T-helper 2 cell (primary cell): ENCODE results near the gene BANF1.
"Not testable (repeated sequence)": the region's sequence is repeated elsewhere in the genome, so short reads cannot be mapped to it uniquely, and the experiment has no call there.

ENCODE experiments used
- DNase-seq, 5 experiments: peaks; one replicate each; pipeline versions ENCODE4 v3.0.0 to v3.0.0-alpha.2; 2012 to 2022

The BANF1 gene

DNA sequence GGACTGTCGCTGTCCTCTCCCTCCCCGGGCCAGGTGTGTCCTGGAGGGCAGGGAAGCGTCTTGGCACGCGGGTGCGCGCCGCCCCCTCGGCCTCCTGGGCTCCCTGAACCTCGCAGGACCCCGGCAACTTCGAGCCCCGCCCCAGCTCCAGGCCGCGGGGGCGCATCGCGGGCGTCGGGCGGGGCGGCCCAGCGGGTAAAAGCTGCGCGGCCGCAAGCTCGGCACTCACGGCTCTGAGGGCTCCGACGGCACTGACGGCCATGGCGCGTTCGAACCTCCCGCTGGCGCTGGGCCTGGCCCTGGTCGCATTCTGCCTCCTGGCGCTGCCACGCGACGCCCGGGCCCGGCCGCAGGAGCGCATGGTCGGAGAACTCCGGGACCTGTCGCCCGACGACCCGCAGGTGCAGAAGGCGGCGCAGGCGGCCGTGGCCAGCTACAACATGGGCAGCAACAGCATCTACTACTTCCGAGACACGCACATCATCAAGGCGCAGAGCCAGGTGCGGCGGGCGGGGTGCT is 9.5 kb downstream of the BANF1 start, which contains the start of gene CST6:
Gene CST6 (plus strand): TSS at position 224 of the 519 bp plus-strand sequence. CDS start 37 bp downstream, at position 261.
- DNase-seq = no peak

DNA sequence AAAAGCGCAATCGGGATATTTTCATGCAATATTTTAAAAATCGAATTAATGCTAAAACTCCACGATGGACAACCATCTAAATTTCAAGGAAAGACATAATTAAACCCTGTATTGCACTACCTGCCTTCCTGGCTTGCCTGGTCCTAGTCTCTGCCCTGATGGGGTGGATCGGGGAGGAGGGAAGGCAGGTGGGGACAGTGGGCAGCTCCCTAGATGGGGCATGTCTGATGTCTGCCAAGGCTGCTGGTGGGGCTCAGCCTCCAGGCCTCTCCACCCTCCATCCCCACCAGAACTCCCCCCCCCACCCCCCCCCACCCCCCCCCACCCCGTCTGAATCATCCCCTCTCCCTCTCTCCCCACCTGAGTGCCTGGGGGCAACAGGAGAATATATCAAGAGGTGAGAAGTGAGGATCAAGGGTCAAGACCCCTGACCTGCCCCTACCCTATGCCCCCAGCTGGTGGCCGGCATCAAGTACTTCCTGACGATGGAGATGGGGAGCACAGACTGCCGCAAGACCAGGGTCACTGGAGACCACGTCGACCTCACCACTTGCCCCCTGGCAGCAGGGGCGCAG is 10.2 kb downstream of the BANF1 start:
- no peak for DNase-seq

DNA sequence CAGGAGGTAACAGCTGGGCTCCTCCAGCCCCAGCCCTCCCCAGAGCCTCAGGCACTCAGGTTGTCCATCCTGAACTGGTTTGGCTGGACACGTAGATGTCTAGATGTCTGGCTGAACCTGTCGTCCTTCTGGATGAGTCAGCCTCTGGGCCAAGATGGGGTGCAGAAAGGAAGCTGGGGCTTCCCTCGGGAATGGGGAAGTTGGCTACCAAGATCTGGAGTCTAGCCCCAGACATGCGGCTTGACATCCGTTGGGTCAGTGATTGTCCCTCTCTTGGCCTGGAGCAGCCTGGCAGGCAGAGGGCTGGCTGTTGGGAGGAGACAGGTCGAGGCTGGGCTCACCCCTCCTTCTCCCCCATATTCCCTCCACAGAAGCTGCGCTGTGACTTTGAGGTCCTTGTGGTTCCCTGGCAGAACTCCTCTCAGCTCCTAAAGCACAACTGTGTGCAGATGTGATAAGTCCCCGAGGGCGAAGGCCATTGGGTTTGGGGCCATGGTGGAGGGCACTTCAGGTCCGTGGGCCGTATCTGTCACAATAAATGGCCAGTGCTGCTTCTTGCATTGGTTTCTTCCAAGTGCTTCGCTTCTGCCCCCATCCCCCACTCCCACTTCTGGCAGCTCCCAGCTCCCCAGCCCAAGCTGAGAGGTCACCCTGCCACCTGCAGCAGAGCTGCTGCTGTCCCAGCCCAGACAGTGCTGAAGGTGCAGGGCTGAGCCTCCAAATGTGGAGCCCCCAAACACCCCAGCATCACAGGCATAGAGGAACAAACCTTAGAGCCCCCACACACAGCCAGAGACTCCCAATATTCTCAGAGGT is 10.9 kb downstream of the BANF1 start:
- no peak for DNase-seq

DNA sequence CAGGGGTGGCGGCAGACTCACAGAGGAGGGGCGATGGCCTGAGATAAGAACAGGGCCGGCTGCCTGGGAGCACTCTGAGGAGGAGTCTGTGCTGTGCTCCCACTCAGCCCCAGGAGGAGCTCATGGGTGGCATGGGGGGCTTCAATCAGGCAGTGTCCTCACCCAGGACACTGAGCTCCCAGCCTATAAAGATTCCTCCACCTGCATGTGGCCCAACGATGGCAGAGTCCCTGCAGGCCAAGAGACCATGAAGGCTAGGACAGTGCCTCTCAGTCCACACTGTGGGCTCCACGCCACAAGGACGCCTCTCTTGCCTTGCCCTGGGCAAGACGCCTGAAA is 11.4 kb downstream of the BANF1 start:
- no peak for DNase-seq

DNA sequence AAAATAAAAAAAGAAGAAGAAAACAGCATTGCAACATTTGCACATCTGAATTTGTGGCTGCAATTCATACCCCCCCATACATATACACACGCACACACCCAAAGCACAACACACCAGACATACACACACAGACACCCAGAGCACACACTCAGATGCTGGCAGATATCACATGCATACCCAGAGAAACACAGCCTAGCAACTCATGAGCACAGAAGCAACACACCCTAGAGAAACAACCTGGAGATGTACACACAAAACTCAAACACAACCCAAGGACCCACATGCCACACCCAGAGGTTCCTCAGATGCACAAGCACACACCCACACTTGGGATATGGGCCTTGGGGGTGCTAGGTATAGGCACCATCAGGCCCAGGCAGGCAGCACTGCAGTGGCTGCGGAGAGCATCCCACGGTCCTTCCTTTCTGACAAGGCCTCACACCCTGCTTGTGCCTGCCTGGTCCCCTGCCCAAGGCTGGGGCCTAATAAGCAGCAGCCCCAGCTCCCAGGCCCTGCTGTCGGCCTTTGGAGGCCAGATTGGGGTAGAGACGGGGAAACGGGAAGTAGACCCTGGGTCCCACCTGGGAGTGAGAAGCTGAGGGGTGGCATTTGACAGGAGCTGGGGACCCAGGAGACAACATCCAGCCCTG is 12.6 kb downstream of the BANF1 start:
- no peak for DNase-seq

DNA sequence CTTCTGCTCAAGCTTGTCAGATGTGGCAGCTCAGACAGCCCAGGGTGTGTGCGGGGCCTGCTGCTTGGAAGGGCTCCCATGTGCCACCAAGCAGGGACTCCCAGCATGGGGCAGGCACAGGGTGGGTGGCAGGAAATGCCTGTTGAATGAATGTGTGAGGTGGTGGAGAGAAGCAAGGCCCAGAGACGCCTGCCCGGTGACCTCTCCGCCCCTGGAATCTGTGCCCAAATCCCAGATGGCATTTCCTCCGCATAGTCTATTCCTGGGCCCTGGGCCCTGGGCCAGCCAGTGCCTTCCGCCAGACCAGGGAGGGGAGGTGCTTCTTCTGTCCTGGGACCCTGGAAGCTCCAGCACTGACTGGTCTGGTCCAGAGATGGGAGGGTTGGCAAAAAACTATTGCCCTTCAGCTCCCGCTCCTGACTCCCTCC is 13.2 kb downstream of the BANF1 start:
- no peak for DNase-seq

DNA sequence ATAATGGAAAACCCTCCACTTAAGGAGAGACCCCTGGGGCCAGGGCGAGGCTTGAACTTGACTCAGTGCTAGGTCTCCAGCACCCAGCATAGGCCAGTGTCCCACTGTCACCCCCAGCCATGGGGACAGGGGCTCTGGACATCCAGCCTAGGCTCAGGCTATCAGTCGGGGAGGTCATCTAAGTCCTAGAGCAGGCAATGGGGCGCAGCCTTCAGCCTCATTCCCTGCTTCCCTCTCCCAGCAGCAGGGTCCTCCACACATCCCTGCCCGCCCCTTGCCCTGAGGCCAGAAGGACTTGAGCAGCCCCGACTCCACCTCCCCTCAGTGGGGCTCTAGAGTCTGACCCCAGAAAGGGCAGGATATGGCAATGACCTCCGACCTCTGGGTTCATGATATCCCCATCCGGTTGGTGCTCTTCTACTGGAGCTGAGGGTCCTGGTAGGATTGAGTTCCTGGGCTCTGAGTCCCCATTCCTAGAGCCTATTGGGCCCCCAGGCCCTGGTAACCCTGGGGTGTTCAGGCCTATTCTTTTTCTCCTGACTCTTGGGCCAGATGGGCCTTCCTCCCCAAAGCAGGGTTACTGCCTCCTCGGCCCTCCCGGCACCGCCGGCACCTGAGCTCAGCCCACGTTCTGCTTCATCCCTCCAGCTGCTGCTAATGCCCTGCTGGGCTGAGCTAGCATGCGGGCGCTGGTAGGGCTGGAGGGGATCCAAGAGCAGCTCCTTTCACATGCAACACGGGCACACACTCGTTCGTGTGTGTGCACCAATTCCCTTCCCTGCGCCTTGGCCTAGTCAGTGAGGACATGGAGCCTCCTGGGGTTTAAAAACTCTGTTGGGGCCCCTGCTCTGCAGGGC is 13.9 kb downstream of the BANF1 start:
- no peak for DNase-seq

DNA sequence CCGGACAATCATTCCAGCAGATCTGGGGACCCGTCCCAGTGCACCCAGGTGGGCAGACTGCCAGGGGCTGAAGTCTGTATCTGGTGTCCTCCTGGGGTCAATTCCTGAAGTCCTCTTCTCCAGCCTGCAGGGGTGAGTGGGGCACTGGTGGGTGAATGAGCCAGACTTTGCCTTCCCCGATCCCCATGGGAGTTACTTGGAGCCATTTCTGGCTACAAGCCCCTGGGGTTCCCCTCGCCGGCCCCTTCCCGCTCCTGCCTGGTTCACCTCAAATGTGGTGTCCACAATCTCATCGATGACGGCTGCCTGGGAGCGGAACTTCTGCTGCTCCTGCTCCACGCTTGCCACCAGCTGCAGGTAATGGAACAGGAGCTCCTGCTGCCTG is 14.5 kb downstream of the BANF1 start:
- DNase-seq = no peak

DNA sequence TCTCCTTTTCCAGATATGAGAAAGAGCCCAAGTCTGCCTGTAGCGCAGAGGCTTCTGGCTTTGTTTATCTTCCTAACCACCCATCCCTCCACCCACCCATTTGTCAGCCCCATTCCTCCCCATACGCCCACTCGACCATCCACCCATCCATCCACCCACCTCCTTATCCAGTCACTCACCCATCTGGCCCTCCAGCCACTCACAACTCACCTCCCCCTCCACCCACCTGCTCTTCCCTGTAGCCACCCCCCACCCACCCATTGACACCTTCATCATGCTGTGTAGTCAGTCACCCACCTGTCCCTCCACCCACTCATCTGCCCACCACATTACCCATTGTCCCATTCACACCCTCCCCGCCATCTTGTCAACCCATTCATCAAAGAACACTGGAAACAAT is 15.0 kb downstream of the BANF1 start:
- DNase-seq = no peak

DNA sequence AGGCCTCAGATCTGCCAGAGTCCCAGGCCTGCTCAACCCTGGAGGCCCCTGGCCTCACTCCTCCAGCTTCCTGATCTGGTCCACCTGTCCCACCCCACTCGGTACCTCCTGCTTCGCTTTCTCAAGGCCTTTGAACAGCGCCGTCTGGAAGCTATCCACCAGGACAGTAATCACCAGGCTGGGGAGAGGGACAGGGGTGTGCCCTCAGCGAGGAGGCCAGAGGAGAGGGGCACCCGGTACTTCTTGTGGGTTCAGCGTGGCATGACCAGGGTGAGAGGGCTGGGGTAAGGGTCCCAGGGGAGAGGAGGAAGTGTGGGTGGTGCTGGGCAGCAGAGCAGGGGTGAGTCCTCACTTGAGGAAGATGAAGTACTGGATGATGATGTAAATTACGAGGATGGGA is 17.9 kb downstream of the BANF1 start:
- no peak for DNase-seq

DNA sequence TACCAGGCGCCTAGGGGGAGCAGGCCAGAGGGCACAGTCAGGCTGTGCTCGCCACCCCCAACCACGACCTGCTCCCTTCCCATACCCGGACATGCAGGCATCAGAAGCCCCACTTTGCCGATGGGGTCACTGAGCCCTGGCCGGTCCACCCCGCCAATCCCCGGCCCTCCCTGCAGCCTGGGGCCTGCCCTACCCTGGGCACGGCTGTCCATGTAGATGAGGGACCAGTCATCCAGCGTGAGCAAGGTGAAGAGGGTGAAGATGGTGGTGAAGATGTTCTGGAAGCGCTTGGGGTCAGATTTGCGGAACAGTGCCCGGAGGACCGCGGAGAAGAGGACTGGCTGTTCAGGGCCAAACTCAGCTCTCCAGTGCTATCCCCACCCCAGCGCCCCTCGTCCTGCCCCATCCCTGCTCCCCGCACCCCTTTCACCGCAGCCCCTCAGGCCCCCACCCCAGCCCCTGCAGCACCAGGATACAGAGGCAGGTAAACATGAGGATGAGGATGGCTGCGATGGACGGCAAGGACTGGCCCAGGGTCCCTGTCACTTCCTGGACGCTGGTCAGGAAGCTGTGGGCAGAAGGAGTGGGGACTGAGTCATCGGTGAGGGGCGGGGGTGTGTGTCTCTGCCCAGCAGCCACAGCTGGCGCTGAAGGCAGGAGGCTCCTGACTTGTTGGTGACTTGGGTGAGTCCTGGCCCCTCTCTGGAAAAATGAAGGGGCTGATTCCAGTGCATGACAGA is 18.5 kb downstream of the BANF1 start:
- no peak for DNase-seq

DNA sequence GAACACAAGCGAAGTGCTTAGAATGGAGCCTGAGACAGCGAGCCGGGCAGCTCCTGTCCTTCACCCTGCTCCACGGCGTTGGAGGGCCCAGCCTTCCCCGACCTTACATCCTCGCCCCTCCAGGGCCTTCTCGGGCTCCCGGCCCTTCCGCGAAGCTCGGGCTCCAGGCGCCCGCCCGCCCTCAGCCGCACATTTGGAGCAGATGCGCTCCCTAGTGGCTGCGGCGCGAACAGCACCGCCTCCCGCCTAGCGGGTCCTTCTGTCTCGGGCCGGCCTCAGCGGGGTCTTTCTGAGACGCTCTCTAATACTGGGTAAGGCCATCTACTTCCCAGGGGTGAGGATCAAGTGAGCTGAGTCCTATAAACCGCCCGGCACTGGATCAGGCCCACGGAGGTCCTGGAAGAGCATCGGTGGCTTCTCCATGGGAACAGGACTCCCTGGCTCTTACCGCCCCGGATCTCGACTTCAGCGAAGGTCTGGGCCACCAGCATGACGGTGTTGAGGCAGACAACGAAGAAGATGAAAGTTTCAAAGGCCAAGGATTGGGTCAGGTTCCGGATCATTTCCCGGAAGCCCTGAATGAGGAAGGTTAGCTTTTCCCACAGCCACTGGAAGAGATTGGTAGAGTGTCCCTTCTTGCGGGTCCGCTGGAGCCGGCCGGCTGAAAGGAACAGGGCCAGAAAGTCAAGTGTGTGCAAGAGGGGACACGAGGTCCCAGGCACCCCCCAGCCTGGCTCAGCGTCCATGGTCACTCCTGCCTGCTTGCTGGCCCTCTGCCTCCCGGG is 20.3 kb downstream of the BANF1 start:
- DNase-seq = peak; percentile 49 to 78 (median 66)

DNA sequence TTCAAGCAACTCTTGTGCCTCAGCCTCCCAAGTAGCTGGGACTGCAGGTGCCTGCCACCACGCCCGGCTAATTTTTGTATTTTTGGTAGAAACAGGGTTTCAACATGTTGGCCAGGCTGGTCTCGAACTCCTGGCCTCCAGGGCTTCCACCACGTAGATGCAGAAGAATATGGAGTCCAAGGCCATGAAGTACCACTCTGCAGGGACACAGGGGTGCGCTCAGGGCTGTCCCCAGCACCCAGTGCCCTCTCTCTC is 20.8 kb downstream of the BANF1 start:
- not testable (repeated sequence) for DNase-seq

DNA sequence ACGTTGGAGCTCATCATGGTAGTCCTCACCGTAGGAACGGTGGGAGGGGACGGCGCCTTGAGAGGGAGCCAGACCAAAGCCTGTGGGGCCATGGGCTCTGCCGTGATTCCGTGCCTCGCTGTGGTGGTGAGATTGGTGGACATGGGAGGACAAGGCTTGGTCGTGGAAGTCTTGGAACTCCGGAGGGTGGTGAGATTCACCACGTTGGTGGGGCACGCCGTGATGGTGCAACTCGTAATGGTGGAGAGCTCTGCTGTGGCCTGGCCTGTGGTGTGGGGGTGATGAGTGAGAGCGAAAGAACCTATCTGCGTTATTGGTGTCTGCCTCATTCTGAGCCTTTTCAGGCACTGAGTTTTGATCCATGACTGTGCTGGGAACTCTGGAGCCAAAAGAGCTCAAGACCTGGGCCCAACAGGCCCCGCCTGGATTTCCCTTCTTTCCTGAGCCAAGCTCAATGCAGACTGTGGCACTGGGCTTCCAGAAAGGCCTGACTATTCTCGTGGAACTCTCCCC is 23.8 kb downstream of the BANF1 start, which contains the start of gene CATSPER1:
Gene CATSPER1 (minus strand): TSS at position 463 of the 513 bp plus-strand sequence. CDS start 100 bp downstream, at position 363.
- no peak for DNase-seq

DNA sequence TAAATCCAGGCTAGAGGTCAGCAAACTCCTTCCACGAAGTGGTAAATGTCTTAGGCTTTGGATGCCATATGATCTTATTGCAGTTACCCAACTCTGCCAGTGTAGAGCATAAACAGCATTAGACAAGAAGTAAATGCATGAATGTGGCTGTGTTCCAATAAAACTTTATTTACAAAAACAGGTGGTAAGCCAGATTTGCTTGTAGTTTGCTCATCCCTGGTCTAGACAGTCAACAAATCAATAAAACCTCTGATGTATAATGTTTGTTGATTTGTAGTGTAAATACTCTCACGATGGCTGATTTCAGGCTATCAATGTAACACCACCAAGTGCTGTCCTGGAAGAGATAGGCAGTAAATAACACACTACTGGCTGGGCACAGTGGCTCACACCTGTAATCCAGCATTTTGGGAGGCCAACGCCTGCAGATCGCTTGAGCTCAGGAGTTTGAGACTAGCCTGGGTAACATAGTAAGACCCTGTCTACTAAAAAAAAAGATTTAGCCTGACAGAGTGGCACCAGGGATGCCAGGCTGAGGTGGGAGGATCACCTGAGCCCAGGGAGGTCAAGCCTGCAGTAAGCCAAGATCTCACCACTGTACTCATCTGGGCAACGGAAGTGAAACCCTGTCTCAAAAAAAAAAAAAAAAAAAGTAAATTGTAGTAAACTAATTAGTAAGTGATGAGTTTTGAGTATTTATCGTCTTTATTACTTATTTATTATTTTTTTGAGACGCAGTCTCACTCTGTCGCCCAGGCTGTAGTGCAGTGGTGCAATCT is 30.8 kb downstream of the BANF1 start:
- no peak for DNase-seq

DNA sequence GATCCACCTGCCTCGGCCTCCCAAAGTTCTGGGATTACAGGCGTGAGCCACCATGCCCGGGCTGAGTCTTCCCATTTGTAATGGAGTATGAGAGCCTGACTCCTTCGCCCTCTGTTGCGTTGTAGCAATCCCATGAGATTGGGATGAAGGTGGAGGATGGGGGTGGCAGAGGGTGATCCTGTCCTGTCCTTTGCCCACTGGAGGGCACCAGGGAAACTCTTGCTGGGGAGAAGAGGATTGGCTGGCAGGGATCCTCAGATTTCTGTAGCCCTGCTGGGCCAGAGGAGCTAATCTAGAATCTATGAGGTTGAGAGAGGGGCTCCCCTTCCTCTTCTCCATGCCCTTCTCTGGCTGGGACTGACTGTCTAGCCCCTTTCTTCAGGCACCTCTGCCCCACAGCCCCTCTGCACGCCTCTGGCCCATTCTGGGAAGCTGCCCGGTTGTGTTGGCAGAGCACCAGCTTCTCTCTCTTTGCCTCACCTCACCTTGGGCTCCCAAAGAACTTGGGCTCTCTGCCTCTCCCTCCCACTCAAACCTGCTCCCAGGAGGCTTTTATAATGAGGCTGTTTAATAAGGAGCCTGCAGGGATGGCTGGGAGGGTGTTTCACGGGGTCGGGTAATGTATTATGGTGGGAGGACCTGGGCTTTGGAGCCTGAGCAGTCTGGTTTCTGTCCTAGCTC is 33.5 kb downstream of the BANF1 start:
- no peak for DNase-seq

DNA sequence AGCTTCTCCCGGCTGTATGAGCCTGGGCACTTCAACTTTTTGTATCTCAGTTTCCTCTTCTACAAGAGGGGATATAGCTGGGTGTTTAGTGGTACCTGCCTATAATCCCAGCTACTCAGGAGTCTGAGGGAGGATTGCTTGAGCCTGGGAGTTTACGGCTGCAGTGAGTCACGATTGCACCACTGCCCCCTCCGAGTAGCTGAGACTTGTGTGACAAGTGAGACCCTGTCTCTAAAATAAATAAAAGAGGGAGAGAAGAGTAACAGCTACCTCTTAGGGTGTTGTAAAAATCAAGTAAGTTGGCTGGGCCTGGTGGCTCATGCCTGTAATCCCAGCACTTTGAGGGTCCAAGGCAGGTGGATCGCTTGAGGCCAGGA is 34.0 kb downstream of the BANF1 start:
- no peak for DNase-seq

DNA sequence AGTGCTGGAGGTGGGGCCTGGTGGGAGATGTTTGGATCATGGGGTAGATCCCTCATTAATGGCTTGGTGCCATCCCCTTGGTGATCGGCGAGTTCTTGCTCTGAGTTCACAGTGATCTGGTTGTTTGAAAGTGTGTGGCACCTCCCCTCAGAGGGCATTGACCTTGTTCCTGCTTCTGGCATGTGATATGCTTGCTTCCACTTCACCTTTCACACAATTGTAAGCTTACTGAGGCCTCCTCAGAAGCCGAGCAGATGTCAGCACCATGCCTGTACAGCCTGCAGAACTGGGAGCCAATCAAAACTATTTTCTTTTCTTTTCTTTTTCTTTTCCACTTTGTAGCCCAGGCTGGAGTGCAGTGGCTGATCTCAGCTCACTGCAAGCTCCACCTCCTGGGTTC is 35.0 kb downstream of the BANF1 start:
- no peak for DNase-seq

DNA sequence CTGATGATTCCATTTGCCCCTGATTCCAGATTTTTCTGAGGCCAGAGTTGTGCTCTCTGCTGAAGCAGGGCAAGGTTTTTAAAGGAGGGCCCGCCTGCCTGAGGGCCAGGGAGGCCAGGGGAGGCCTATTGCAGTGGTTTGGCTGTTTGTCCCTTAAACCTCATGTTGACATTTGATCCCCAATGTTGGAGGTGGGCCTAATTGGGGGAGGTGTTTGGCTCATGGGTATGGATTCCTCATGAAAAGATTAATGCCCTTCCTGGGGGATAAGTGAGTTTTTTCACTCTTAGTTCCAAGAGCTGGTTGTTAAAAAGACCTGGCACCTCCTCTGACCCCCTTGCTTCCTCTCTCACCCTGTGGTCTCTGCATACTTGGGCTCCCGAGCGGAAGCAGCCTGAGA is 37.5 kb downstream of the BANF1 start:
- no peak for DNase-seq
